Smooth muscle cell (in vitro differentiated cells): Measurements from ENCODE around the gene FRMD4A. TPM values are rescaled to one million over a fixed set of nuclear protein-coding genes. Genes with fewer than 3 reads are reported as not detected.

ENCODE experiments used
- DNase-seq: peaks from one replicate; lab custom pipeline; 2025; ENCODE audit not compliant: unreplicated experiment; lab: John Stamatoyannopoulos, UW
- H2AFZ ChIP-seq: fragments of 200-600 bp; sonication (generic); 2 replicates; pipeline ENCODE4 v1.6.0; 2016; ENCODE audit warnings: antibody characterized with exemption, low read depth, mild to moderate bottlenecking
- H3F3A ChIP-seq: fragments of 200-600 bp; sonication (generic); 2 replicates; pipeline ENCODE4 v1.6.0; 2017; ENCODE audit warnings: antibody characterized with exemption, low read depth
- H3K27ac ChIP-seq: fragments of 200-600 bp; sonication (generic); 2 replicates; pipeline ENCODE4 v1.5.1; 2016; ENCODE audit warnings: low read depth, mild to moderate bottlenecking
- H3K27me3 ChIP-seq: fragments of 200-600 bp; sonication (generic); 2 replicates; pipeline ENCODE4 v1.6.1; 2016; ENCODE audit warnings: low read depth, mild to moderate bottlenecking
- H3K36me3 ChIP-seq: fragments of 200-600 bp; sonication (generic); 2 replicates; pipeline ENCODE4 v1.5.1; 2016; ENCODE audit warnings: low read depth
- H3K4me1 ChIP-seq: fragments of 200-600 bp; sonication (generic); 2 replicates; pipeline ENCODE4 v1.5.1; 2016; ENCODE audit warnings: low read depth
- H3K4me2 ChIP-seq: fragments of 200-600 bp; sonication (generic); 2 replicates; pipeline ENCODE4 v1.6.0; 2016; ENCODE audit warnings: mild to moderate bottlenecking
- H3K4me3 ChIP-seq: fragments of 200-600 bp; sonication (generic); 2 replicates; pipeline ENCODE4 v1.5.1; 2016; ENCODE audit warnings: mild to moderate bottlenecking
- H3K79me2 ChIP-seq: fragments of 200-600 bp; sonication (generic); 2 replicates; pipeline ENCODE4 v1.6.0; 2016; ENCODE audit warnings: low read depth, mild to moderate bottlenecking
- H3K9ac ChIP-seq: fragments of 200-600 bp; sonication (generic); 2 replicates; pipeline ENCODE4 v1.6.0; 2016; ENCODE audit warnings: low read depth
- H3K9me3 ChIP-seq: fragments of 200-600 bp; sonication (generic); replicated peaks from 2 replicates; pipeline ENCODE4 v1.5.1; 2016; ENCODE audit warnings: low read depth
- H4K20me1 ChIP-seq: fragments of 200-600 bp; sonication (generic); 2 replicates; pipeline ENCODE4 v1.6.0; 2016; ENCODE audit warnings: low read depth
- WGBS: methylation state at CpG from one replicate; pipeline ENCODE4 v1.1.7; 2016; ENCODE audit warnings: low lambda C conversion rate; 5-methylcytosine and 5-hydroxymethylcytosine counted together
- polyA plus RNA-seq: library from polyadenylated mRNA; unstranded; fragments of >200 nt; fragmentation: Nextera tagmentation; extraction: Ambion mirVana; gene quantifications from 2 replicates; pipeline ENCODE4 v1.2.1, GENCODE V29; 2016
- total RNA-seq: library from RNA; depleted of rRNA; stranded (reverse); fragments of >200 nt; gene quantifications from 2 replicates; pipeline ENCODE4 v1.2.3, GENCODE V29; 2014
- TF ChIP-seq, protein P1 (sequence below): fragments of 200-600 bp; sonication (generic); IDR thresholded peaks from 2 replicates; pipeline ENCODE4 v1.5.1; 2017; ENCODE audit warnings: borderline replicate concordance, mild to moderate bottlenecking, antibody characterized with exemption; ENCODE audit not compliant: insufficient read depth, poor library complexity, severe bottlenecking

Gene FRMD4A
- total and polyA plus RNA-seq, 2 experiments from 2014 or later = 3.0 to 5.4 TPM

- Histone ChIP-seq H3K27ac (no peak overlapping the region), H3K4me1 (no peaks in the 10 kb centered on the region), H3K9ac (no peak overlapping the region), H3K79me2 (no peaks in the 10 kb centered on the region), H3F3A (no peaks in the 10 kb centered on the region), H3K9me3 (no peaks in the 10 kb centered on the region), H3K27me3 (peaks cover 8% of the 10 kb centered on the region), H4K20me1 (no peaks in the 10 kb centered on the region), H3K4me3 (no peak overlapping the region), H3K36me3 (no peaks in the 10 kb centered on the region), H2AFZ (no peak overlapping the region), H3K4me2 (no peak overlapping the region)
- 67% methylated on average over 2 of the region's 2 CpGs for WGBS
- no peak for DNase-seq
- TF ChIP-seq, protein P1, sequence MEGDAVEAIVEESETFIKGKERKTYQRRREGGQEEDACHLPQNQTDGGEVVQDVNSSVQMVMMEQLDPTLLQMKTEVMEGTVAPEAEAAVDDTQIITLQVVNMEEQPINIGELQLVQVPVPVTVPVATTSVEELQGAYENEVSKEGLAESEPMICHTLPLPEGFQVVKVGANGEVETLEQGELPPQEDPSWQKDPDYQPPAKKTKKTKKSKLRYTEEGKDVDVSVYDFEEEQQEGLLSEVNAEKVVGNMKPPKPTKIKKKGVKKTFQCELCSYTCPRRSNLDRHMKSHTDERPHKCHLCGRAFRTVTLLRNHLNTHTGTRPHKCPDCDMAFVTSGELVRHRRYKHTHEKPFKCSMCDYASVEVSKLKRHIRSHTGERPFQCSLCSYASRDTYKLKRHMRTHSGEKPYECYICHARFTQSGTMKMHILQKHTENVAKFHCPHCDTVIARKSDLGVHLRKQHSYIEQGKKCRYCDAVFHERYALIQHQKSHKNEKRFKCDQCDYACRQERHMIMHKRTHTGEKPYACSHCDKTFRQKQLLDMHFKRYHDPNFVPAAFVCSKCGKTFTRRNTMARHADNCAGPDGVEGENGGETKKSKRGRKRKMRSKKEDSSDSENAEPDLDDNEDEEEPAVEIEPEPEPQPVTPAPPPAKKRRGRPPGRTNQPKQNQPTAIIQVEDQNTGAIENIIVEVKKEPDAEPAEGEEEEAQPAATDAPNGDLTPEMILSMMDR = no peak
Observed at GRCh38 chr10:13801907-13802288, 528.8 kb downstream of the FRMD4A start.

GRCh38 chr10:13801156-13801906 lies 529.4 kb downstream of the FRMD4A start:
- no peaks in the 10 kb centered on the region for H4K20me1 ChIP-seq

GRCh38 chr10:13797164-13797563 lies 533.6 kb downstream of the FRMD4A start:
- H3K27ac ChIP-seq = no peak overlapping the region
- H3K4me2 ChIP-seq = no peak overlapping the region
- H3K4me1 ChIP-seq = no peaks in the 10 kb centered on the region
- TF ChIP-seq, protein P1 = no peak
- H3K9me3 ChIP-seq = no peaks in the 10 kb centered on the region
- WGBS = 90% methylated on average over 9 of the region's 9 CpGs
- H3K27me3 ChIP-seq = peaks cover 26% of the 10 kb centered on the region
- no peaks in the 10 kb centered on the region for H3K36me3 ChIP-seq
- no peak overlapping the region for H2AFZ ChIP-seq
- no peaks in the 10 kb centered on the region for H4K20me1 ChIP-seq
- H3K79me2 ChIP-seq = no peaks in the 10 kb centered on the region
- no peak overlapping the region for H3K9ac ChIP-seq
- no peak for DNase-seq
- no peak overlapping the region for H3K4me3 ChIP-seq
- no peaks in the 10 kb centered on the region for H3F3A ChIP-seq

More at GRCh38 chr10:13801156-13801906, 529.4 kb downstream of the FRMD4A start:
- TF ChIP-seq, protein P1 = no peak
- 91% methylated on average over 8 of the region's 8 CpGs for WGBS
- H3F3A ChIP-seq = no peaks in the 10 kb centered on the region
- H3K9me3 ChIP-seq = no peaks in the 10 kb centered on the region
- no peak overlapping the region for H3K27ac ChIP-seq
- no peaks in the 10 kb centered on the region for H3K79me2 ChIP-seq
- no peaks in the 10 kb centered on the region for H3K4me1 ChIP-seq
- no peak overlapping the region for H2AFZ ChIP-seq
- no peaks in the 10 kb centered on the region for H3K36me3 ChIP-seq
- DNase-seq = no peak
- no peak overlapping the region for H3K9ac ChIP-seq
- no peak overlapping the region for H3K4me2 ChIP-seq
- no peak overlapping the region for H3K4me3 ChIP-seq
- H3K27me3 ChIP-seq = peaks cover 11% of the 10 kb centered on the region
